ENCODE results near the gene CCL11.
A peak's percentile ranks its signal among the peaks of the same experiment; 100 is the strongest.
"Not testable (repeated sequence)": the region's sequence is repeated elsewhere in the genome, so short reads cannot be mapped to it uniquely, and the experiment has no call there.

Gene CCL11

DNA sequence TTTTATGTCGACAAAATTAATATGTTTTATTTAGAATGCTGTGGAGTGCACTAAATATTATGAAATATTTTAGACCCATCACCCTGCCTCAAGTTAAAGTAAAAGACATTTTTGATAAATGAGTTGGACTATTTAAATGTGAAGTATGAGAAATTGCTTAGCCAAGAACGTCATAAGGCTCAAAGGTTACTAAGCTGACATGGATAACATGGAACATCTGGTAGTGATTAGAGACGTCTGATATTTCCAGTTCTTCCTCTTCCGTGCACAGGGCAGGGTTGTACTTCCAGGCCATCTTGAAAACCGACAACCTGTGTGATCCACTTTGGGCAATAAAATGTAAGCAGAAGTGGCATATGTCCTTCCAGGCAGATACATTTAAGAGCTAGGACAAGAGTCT lies 26.5 kb downstream of the CCL11 start:
- peak; percentile 86 for DNase-seq

DNA sequence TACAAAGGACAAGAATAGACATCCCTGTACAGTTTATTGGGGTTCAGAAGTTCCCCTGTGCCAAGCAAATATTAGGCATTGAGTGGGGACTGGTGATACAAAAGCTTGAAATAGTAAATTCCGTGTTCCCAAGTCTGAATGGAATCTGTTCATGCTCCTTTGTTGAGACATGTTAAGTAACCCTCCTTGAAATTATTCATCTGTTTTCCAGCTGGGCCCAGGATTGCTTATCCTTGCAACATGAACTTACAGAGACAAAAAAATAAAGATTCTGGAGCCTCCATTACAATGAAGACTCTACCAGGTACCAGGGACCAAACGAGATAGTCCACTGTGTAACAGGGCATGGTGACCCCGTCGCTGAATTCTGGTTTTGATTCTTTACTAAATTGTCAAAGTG lies 27.6 kb downstream of the CCL11 start:
- peak; percentile 54 for DNase-seq

GRCh38 chr17:34314279-34314678 lies 28.7 kb downstream of the CCL11 start:
- peak; percentile 56 for DNase-seq

DNA sequence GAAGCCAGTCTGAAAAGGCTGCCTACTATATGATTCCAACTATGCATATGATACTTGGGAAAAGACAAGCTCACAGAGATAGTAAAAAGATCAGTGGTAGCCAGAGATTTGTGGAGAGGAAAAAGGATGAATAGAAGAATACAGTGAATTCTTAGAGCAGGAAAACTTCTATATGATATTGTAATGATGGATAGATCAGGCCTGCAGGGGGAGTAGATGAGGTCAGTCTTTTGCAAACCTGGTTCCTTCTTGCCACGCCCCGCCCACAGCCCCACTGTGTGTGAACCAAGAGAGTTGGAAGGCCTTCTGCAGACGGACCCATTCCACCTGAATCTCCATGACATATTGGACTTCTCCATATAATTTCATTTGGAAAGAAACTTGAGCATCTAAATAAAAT lies 32.9 kb downstream of the CCL11 start:
- DNase-seq: no peak

GRCh38 chr17:34319039-34319483 lies 33.5 kb downstream of the CCL11 start, which contains the start of gene CCL8:
CCL8 (plus strand) TSS chr17:34319435; CDS start chr17:34319502, 67 bp downstream.
- DNase-seq: no peak

- DNase-seq: no peak
Measured at GRCh38 chr17:34321964-34322363, 36.4 kb downstream of the CCL11 start.

GRCh38 chr17:34327580-34327979 lies 42.0 kb downstream of the CCL11 start:
- DNase-seq: not testable (repeated sequence)

DNA sequence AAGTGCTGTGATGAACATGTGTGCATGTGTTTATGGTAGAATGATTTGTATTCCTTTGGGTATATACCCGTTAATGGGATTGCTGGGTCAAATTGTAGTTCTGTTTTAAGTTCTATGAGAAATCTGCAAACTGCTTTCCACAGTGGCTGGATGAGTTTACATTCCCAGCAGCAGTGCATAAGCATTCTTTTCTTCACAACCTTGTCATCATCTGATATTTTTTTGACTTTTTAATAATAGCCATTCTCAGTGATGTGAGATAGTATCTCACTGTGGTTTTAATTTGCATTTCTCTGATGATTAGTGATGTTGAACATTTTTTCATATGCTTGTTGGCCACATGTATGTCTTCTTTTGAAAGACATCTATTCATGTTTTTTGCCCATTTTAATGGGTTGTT lies 52.2 kb downstream of the CCL11 start:
- DNase-seq: no peak

Measured in fibroblast of upper back skin (primary cell).